T follicular helper cell (primary cell): Measurements from ENCODE around the gene CELF4.
"Not testable (repeated sequence)": the region's sequence is repeated elsewhere in the genome, so short reads cannot be mapped to it uniquely, and the experiment has no call there.

Source experiments
- DNase-seq: peaks from one replicate; pipeline ENCODE4 v3.0.0-alpha.2; 2020; ENCODE audit warnings: low read depth

The CELF4 gene

GRCh38 chr18:37465958-37466357 lies 99.6 kb downstream of the CELF4 start:
- no peak for DNase-seq

GRCh38 chr18:37464257-37464656 lies 101.3 kb downstream of the CELF4 start:
- DNase-seq: no peak

- DNase-seq: not testable (repeated sequence)
These were observed 104.3 kb downstream of the CELF4 start for GRCh38 chr18:37461329-37461728.

- no peak for DNase-seq
These were observed 105.0 kb downstream of the CELF4 start for GRCh38 chr18:37460604-37461003.

GRCh38 chr18:37458697-37459096 lies 106.9 kb downstream of the CELF4 start:
- DNase-seq: no peak

GRCh38 chr18:37457753-37458152 lies 107.8 kb downstream of the CELF4 start:
- no peak for DNase-seq

- DNase-seq: no peak
These were observed 108.3 kb downstream of the CELF4 start for GRCh38 chr18:37457341-37457740.

GRCh38 chr18:37456873-37457272 lies 108.7 kb downstream of the CELF4 start:
- DNase-seq: no peak

GRCh38 chr18:37456395-37456794 lies 109.2 kb downstream of the CELF4 start:
- no peak for DNase-seq

GRCh38 chr18:37453752-37454151 lies 111.8 kb downstream of the CELF4 start:
- DNase-seq: no peak

- DNase-seq: no peak
These were observed 112.8 kb downstream of the CELF4 start for GRCh38 chr18:37452682-37453385.

- no peak for DNase-seq
These were observed 113.6 kb downstream of the CELF4 start for GRCh38 chr18:37452015-37452414.

- no peak for DNase-seq
These were observed 114.3 kb downstream of the CELF4 start for GRCh38 chr18:37451239-37451825.

GRCh38 chr18:37450434-37451132 lies 115.0 kb downstream of the CELF4 start:
- no peak for DNase-seq

GRCh38 chr18:37449618-37450017 lies 116.0 kb downstream of the CELF4 start:
- no peak for DNase-seq

- DNase-seq: no peak
These were observed 116.7 kb downstream of the CELF4 start for GRCh38 chr18:37448946-37449345.

GRCh38 chr18:37447962-37448888 lies 117.4 kb downstream of the CELF4 start:
- no peak for DNase-seq

- no peak for DNase-seq
These were observed 119.8 kb downstream of the CELF4 start for GRCh38 chr18:37445836-37446235.

GRCh38 chr18:37445368-37445767 lies 120.2 kb downstream of the CELF4 start:
- DNase-seq: no peak

GRCh38 chr18:37443325-37444055 lies 122.1 kb downstream of the CELF4 start:
- no peak for DNase-seq

- no peak for DNase-seq
These were observed 123.1 kb downstream of the CELF4 start for GRCh38 chr18:37442477-37442876.
